Liver (tissue), 3 donors: ENCODE measurements around the gene FUBP1.
"Not testable (repeated sequence)": the region's sequence is repeated elsewhere in the genome, so short reads cannot be mapped to it uniquely, and the experiment has no call there.

ENCODE experiments used
- EGR1 ChIP-seq, 2 donors: IDR thresholded peaks; 2 replicates each; pipeline ENCODE4 v1.6.1; 2016 to 2018; ENCODE audit warnings: antibody characterized with exemption in 2 of 2, low read depth in 2 of 2
- GABPA ChIP-seq, 2 donors: IDR thresholded peaks in 1 of 2; conservative IDR thresholded peaks in 1 of 2; 2 replicates each; pipeline ENCODE4 v1.6.1; 2016; ENCODE audit warnings: antibody characterized with exemption in 2 of 2, mild to moderate bottlenecking in 1 of 2, moderate library complexity in 1 of 2
- HNF4G ChIP-seq: IDR thresholded peaks from 2 replicates; pipeline ENCODE4 v1.6.1; 2016; ENCODE audit warnings: antibody characterized with exemption
- RAD21 ChIP-seq, 2 donors: IDR thresholded peaks; 2 replicates each; pipeline ENCODE4 v1.6.1; 2016; ENCODE audit warnings: antibody characterized with exemption in 2 of 2, mild to moderate bottlenecking in 2 of 2
- RXRA ChIP-seq, 2 donors: IDR thresholded peaks; 2 replicates each; pipeline ENCODE4 v1.6.1; 2017 to 2018; ENCODE audit warnings: antibody characterized with exemption in 2 of 2, mild to moderate bottlenecking in 1 of 2
- SP1 ChIP-seq: IDR thresholded peaks from 2 replicates; pipeline ENCODE4 v1.6.1; 2018; ENCODE audit warnings: antibody characterized with exemption, mild to moderate bottlenecking
- TAF1 ChIP-seq: conservative IDR thresholded peaks from 2 replicates; pipeline ENCODE4 v1.6.1; 2016; ENCODE audit warnings: antibody characterized with exemption, mild to moderate bottlenecking
- YY1 ChIP-seq: IDR thresholded peaks from 2 replicates; pipeline ENCODE4 v1.6.1; 2016; ENCODE audit warnings: antibody characterized with exemption, mild to moderate bottlenecking
- TF ChIP-seq, protein P1 (sequence below): fragments of 150-350 bp; IDR thresholded peaks from 2 replicates; pipeline ENCODE4 v1.5.1; 2017; ENCODE audit warnings: improper control_type of control experiment, low read depth, low read length; ENCODE audit not compliant: missing input control
- TF ChIP-seq, protein P2 (sequence below): IDR thresholded peaks from 2 replicates; pipeline ENCODE4 v1.6.1; 2016; ENCODE audit warnings: antibody characterized with exemption
- TF ChIP-seq, protein P3 (sequence below): IDR thresholded peaks from 2 replicates; pipeline ENCODE4 v1.6.1; 2016; ENCODE audit warnings: antibody characterized with exemption, mild to moderate bottlenecking
- TF ChIP-seq, protein P4 (sequence below): IDR thresholded peaks from 2 replicates; pipeline ENCODE4 v1.6.1; 2016; ENCODE audit warnings: antibody characterized with exemption
- donor health status: healthy.
- donor health status: healthy.

DNA sequence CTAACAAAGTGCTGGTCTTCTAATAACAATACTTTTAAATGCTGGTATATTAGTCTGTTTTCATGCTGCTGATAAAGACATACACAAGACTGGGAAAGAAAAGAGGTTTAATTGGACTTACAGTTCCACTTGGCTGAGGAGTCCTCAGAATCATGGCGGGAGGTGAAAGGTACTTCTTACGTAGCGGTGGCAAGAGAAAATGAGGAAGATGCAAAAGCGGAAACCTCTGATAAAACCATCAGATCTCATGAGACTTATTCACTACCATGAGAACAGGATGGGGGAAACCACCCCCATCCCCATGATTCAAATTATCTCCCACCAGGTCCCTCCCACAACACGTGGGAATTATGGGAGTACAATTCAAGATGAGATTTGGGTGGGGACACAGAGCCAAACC is 60.0 kb downstream of the FUBP1 start:
- TF ChIP-seq, protein P1, sequence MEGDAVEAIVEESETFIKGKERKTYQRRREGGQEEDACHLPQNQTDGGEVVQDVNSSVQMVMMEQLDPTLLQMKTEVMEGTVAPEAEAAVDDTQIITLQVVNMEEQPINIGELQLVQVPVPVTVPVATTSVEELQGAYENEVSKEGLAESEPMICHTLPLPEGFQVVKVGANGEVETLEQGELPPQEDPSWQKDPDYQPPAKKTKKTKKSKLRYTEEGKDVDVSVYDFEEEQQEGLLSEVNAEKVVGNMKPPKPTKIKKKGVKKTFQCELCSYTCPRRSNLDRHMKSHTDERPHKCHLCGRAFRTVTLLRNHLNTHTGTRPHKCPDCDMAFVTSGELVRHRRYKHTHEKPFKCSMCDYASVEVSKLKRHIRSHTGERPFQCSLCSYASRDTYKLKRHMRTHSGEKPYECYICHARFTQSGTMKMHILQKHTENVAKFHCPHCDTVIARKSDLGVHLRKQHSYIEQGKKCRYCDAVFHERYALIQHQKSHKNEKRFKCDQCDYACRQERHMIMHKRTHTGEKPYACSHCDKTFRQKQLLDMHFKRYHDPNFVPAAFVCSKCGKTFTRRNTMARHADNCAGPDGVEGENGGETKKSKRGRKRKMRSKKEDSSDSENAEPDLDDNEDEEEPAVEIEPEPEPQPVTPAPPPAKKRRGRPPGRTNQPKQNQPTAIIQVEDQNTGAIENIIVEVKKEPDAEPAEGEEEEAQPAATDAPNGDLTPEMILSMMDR, result not testable (repeated sequence)
- not testable (repeated sequence) for TF ChIP-seq YY1; GABPA (IDR thresholded peaks at IDR 0.05 in 1 of 2, conservative IDR thresholded peaks at IDR 0.05 in 1 of 2); RAD21 (IDR thresholded peaks at IDR 0.05); TAF1; HNF4G; SP1; EGR1 (IDR thresholded peaks at IDR 0.05; ENCODE audit: low read depth in 2 of 2); RXRA (IDR thresholded peaks at IDR 0.05)
- TF ChIP-seq, protein P2, sequence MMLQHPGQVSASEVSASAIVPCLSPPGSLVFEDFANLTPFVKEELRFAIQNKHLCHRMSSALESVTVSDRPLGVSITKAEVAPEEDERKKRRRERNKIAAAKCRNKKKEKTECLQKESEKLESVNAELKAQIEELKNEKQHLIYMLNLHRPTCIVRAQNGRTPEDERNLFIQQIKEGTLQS, result not testable (repeated sequence)
- TF ChIP-seq, protein P3, sequence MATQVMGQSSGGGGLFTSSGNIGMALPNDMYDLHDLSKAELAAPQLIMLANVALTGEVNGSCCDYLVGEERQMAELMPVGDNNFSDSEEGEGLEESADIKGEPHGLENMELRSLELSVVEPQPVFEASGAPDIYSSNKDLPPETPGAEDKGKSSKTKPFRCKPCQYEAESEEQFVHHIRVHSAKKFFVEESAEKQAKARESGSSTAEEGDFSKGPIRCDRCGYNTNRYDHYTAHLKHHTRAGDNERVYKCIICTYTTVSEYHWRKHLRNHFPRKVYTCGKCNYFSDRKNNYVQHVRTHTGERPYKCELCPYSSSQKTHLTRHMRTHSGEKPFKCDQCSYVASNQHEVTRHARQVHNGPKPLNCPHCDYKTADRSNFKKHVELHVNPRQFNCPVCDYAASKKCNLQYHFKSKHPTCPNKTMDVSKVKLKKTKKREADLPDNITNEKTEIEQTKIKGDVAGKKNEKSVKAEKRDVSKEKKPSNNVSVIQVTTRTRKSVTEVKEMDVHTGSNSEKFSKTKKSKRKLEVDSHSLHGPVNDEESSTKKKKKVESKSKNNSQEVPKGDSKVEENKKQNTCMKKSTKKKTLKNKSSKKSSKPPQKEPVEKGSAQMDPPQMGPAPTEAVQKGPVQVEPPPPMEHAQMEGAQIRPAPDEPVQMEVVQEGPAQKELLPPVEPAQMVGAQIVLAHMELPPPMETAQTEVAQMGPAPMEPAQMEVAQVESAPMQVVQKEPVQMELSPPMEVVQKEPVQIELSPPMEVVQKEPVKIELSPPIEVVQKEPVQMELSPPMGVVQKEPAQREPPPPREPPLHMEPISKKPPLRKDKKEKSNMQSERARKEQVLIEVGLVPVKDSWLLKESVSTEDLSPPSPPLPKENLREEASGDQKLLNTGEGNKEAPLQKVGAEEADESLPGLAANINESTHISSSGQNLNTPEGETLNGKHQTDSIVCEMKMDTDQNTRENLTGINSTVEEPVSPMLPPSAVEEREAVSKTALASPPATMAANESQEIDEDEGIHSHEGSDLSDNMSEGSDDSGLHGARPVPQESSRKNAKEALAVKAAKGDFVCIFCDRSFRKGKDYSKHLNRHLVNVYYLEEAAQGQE, result not testable (repeated sequence)
- TF ChIP-seq, protein P4, sequence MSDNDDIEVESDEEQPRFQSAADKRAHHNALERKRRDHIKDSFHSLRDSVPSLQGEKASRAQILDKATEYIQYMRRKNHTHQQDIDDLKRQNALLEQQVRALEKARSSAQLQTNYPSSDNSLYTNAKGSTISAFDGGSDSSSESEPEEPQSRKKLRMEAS, result not testable (repeated sequence)
